GM19043 (cell line): ENCODE results near the gene ZNF865.
"Not testable (repeated sequence)": the region's sequence is repeated elsewhere in the genome, so short reads cannot be mapped to it uniquely, and the experiment has no call there.

Source experiments
- ATAC-seq: cut with Tn5 transposase; IDR thresholded peaks from one replicate; pipeline ENCODE4 v1.9.1; 2021; ENCODE audit warnings: low read depth; ENCODE audit not compliant: unreplicated experiment

The ZNF865 gene

GRCh38 chr19:55605637-55606470 is at the start of gene ZNF865:
Gene ZNF865, plus strand, starts transcription at chr19:55605647. Its CDS starts 7,972 bp downstream, at chr19:55613619.
- ATAC-seq, result no peak

- no peak for ATAC-seq
These were observed 45.8 kb upstream of the ZNF865 start for GRCh38 chr19:55559684-55560083.

GRCh38 chr19:55563261-55563690 is 42.2 kb upstream of the ZNF865 start:
- no peak for ATAC-seq

GRCh38 chr19:55566823-55567222 is 38.6 kb upstream of the ZNF865 start:
- ATAC-seq, result no peak

- no peak for ATAC-seq
These were observed 37.6 kb upstream of the ZNF865 start for GRCh38 chr19:55567708-55568328.

- not testable (repeated sequence) for ATAC-seq
These were observed 36.0 kb upstream of the ZNF865 start for GRCh38 chr19:55569477-55569876.

- not testable (repeated sequence) for ATAC-seq
These were observed 31.5 kb upstream of the ZNF865 start for GRCh38 chr19:55573929-55574328.

- no peak for ATAC-seq
These were observed 28.7 kb upstream of the ZNF865 start for GRCh38 chr19:55576746-55577145.

GRCh38 chr19:55578031-55578760 is 27.3 kb upstream of the ZNF865 start:
- ATAC-seq, result no peak

- no peak for ATAC-seq
These were observed 26.4 kb upstream of the ZNF865 start for GRCh38 chr19:55578761-55579747.

GRCh38 chr19:55579766-55580621 is 25.5 kb upstream of the ZNF865 start:
- ATAC-seq, result no peak

- ATAC-seq, result no peak
These were observed 24.8 kb upstream of the ZNF865 start, which contains the start of gene ZNF579 for GRCh38 chr19:55580628-55581144. Gene ZNF579, minus strand, starts transcription at chr19:55580848. Its CDS starts 1,209 bp downstream, at chr19:55579639.

GRCh38 chr19:55581145-55581822 is 24.2 kb upstream of the ZNF865 start:
- no peak for ATAC-seq

- no peak for ATAC-seq
These were observed 23.6 kb upstream of the ZNF865 start for GRCh38 chr19:55581823-55582223.

GRCh38 chr19:55582284-55582683 is 23.2 kb upstream of the ZNF865 start:
- ATAC-seq, result not testable (repeated sequence)

- not testable (repeated sequence) for ATAC-seq
These were observed 21.6 kb upstream of the ZNF865 start for GRCh38 chr19:55583897-55584296.

GRCh38 chr19:55584871-55585270 is 20.6 kb upstream of the ZNF865 start:
- ATAC-seq, result no peak

GRCh38 chr19:55585658-55586339 is 19.6 kb upstream of the ZNF865 start:
- ATAC-seq, result no peak
